HG02973 (cell line): Measurements from ENCODE around the gene COL6A1.
"Not testable (repeated sequence)": the region's sequence is repeated elsewhere in the genome, so short reads cannot be mapped to it uniquely, and the experiment has no call there.

Source experiments
- ATAC-seq: cut with Tn5 transposase; IDR thresholded peaks from one replicate; pipeline ENCODE4 v1.9.1; 2021; ENCODE audit warnings: moderate library complexity; ENCODE audit not compliant: unreplicated experiment

Gene COL6A1

DNA sequence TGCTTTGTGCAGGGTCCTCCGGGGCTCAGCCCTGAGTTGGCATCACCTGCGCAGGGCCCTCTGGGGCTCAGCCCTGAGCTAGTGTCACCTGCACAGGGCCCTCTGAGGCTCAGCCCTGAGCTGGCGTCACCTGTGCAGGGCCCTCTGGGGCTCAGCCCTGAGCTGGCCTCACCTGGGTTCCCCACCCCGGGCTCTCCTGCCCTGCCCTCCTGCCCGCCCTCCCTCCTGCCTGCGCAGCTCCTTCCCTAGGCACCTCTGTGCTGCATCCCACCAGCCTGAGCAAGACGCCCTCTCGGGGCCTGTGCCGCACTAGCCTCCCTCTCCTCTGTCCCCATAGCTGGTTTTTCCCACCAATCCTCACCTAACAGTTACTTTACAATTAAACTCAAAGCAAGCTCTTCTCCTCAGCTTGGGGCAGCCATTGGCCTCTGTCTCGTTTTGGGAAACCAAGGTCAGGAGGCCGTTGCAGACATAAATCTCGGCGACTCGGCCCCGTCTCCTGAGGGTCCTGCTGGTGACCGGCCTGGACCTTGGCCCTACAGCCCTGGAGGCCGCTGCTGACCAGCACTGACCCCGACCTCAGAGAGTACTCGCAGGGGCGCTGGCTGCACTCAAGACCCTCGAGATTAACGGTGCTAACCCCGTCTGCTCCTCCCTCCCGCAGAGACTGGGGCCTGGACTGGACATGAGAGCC, 22.7 kb downstream of the COL6A1 start:
- ATAC-seq: no peak

DNA sequence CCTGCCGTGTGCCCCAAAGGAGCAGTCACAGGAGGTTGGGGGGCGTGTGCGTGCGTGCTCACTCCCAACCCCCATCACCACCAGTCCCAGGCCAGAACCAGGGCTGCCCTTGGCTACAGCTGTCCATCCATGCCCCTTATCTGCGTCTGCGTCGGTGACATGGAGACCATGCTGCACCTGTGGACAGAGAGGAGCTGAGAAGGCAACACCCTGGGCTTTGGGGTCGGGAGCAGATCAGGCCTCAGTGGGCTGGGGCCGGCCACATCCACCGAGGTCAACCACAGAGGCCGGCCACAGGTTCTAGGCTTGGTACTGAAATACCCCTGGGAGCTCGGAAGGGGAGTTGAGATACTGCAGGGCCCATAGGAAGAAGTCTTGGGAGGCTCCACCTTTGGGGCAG, 23.5 kb downstream of the COL6A1 start:
- no peak for ATAC-seq

- no peak for ATAC-seq
Observed at GRCh38 chr21:46005481-46005881, 23.9 kb downstream of the COL6A1 start.

DNA sequence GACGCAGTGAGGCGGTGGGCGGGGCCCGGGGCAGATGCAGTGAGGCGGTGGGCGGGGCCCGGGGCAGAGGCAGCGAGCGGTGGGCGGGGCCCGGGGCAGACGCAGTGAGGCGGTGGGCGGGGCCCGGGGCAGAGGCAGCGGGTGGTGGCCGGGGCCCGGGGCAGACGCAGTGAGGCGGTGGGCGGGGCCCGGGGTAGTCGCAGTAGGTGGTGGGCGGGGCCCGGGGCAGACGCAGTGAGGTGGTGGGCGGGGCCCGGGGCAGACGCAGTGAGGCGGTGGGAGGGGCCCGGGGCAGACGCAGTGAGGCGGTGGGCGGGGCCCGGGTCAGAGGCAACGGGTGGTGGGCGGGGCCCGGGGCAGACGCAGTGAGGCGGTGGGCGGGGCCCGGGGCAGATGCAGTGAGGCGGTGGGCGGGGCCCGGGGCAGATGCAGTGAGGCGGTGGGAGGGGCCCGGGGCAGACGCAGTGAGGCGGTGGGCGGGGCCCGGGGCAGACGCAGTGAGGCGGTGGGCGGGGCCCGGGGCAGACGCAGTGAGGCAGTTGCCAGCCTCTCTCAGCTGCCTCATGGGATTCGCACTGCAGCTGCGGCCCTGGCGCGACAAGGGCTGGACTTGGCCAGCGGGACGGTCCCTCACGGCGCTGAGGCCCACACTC, 24.4 kb downstream of the COL6A1 start:
- not testable (repeated sequence) for ATAC-seq

DNA sequence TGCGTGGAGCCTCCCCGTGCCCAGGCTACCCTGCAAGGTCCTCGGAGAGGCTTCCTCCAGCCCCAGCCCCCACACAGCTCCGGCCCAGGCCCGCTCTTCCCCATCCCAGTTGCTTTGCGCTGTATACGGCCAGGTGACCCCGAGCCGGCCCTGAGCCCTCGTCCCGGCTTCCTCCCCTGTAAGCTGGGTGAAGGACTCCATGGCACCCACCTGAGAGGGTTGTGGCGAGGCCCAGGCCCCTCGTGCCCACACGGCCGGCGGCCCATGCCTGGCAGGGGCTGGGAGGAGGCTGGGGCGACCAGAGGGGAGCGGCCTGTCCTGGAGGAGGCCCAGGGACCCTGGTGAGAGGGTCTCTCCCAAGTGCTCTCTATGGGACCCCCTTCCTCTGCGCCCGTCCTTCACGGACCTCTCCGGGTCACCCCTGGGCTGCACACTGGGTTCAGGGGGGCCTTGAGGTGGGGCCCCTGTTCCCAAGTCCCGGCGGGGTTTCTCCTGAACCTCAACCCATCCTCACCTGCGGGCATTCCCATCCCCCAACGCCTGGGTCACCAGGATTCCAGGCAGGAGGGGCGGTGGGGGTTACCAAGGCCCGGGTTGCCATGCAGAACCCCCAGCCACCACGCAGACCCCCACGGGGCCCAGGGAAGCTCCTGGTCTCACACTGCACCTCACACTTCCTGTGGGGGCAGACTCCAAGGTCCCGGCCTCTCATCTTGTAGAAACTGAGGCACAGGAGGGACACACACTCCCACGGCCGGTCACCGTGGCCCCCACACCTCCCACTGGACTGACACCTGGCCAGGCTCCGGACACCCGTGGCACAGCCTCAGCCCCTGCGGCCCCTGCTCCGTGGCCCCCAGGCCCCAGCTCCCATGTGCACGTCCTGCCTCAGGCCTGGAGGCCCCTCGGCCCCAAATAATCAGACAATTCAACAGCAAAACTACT, 25.2 kb downstream of the COL6A1 start:
- ATAC-seq: no peak

DNA sequence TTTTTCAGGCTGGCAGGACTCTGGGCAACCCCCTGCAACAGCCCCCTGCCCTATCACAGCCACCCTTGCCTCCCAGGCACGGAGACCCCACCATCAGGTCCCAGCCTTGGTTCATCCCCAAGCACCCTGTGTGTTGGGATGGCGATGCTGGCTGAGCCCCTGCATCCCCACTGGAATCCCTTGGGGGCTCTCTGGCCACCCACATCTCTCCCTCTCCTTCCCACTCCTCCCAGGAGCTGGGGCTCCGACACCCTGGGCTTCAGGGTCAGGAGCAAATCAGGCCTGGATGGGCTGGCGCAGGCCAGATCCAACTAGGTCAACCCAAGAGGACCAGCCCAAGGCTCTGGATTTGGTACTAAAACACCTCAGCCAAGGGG, 25.9 kb downstream of the COL6A1 start:
- no peak for ATAC-seq

DNA sequence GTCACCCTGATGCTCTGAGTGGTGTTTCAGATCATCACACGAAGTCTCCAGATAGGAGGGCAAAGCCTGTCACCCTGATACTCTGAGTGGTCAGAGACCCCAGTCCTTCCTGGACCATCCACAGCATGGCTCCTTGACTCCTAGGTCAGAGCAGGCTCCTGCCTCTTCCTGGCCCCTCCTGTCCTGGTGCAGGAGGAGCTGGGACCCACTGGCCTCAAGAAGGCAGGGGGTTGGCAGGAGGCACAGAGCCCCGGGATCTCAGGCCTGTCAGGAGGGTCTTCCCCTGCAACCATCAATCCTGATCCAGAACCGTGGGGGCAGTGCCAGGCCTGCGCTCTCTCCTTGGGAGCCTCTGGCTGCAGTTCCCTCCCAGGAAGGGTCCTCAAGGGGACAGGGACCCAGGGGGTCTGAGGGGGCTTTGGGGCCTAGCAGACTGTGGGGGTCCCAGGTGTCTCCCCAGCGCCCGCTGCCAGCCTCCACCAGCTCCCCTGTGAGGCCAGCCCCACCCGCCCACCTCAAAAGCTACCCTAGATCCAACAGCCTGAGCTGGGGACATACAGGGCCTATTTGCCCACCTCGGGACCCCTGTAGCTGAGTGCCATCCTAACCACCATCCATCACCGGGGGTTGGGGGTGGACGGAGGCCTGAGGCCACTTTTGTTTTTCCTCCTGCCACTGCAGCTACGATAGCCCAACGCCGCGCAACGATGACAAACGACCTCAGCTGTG, 27.5 kb downstream of the COL6A1 start:
- ATAC-seq: no peak

GRCh38 chr21:46009951-46010705, 28.6 kb downstream of the COL6A1 start:
- no peak for ATAC-seq

DNA sequence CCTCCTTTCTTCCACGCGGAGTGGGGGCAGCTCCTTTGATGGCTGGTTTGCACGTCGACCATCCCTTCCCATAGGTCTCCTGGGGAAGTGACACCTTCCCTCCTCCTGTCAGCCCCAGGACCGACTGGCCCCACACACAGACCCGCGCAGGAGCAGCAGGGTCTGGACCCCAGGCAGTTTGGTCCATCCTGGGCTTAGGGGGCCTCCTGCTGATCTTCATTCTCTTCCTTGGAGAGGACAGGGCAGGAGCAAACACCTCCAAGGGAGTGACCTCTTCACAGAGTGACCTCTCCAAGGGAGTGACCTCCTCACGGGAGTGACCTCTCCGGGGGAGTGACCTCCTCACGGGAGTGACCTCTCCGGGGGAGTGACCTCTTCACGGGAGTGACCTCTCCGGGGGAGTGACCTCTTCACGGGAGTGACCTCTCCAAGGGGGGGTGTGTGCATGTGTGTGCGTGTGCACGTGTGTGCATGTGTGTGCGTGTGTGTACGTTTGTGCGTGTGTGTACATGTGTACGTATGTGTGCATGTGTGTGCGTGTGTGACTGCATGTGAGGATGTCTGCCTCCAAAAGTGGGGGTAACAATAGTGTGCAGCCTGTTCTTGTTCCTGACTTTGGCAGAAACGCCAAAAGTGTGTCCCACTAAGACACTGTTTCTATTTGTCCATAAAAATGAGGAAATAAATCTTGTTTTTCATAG, 29.8 kb downstream of the COL6A1 start:
- no peak for ATAC-seq

DNA sequence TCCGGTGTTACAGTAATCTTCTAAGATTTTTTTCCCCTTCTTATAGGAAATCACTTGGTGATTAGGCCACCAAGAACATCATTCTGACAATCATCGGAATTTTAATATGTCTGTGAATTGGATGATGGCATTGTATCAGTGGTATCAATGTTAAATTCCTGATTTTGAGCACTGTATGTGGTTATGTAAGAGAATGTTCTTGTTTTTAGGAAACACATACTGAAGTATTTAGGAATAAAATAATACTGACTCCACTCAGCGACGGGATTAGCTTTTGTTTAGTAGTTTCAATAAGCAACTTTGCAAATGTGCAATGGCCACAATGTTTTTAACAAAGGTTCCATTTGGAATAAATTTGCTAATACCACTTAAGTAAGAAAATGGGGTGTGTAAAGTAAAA, 30.6 kb downstream of the COL6A1 start:
- no peak for ATAC-seq

DNA sequence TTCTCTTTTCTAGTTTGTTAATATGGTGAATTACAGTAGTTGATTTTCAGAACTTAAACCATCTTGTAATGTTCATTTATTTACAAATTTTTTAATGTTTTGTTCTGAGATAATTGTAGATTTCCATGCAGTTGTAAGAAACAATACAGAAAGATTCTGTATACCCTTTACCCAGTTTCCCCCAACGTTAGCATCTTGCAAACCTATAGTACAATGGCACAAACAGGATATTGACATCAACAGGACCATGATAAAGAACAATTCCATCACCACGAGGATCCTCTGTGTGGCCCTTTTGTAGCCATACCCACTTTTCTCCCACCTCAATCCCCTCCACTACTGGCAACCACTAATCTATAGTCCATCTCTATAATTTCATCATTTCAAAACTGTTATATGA, 33.3 kb downstream of the COL6A1 start:
- no peak for ATAC-seq

GRCh38 chr21:46017148-46017547, 35.6 kb downstream of the COL6A1 start:
- no peak for ATAC-seq

GRCh38 chr21:46017695-46018094, 36.1 kb downstream of the COL6A1 start:
- no peak for ATAC-seq

- no peak for ATAC-seq
Observed at GRCh38 chr21:46018615-46019014, 37.0 kb downstream of the COL6A1 start.

- ATAC-seq: no peak
Observed at GRCh38 chr21:46020581-46020980, 39.0 kb downstream of the COL6A1 start.

DNA sequence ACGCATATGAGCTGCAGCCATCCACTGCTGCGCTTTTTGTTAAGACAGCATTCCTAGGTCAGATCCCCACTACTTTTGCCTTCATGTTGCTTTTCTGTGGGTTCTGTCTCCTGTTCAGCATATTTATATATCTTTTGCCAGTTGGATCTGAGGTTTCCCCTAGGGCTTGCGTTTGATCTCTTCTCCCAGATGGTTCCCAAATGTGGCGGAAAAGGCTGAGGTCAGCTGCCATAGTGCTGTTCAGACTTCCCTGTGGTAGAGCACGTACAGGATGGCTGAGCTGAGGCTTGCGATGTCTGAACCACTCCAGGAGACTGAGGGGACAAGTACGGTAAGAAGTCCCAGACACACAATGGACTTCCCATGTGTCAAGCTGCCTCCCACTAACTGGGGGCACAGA, 39.8 kb downstream of the COL6A1 start:
- no peak for ATAC-seq

DNA sequence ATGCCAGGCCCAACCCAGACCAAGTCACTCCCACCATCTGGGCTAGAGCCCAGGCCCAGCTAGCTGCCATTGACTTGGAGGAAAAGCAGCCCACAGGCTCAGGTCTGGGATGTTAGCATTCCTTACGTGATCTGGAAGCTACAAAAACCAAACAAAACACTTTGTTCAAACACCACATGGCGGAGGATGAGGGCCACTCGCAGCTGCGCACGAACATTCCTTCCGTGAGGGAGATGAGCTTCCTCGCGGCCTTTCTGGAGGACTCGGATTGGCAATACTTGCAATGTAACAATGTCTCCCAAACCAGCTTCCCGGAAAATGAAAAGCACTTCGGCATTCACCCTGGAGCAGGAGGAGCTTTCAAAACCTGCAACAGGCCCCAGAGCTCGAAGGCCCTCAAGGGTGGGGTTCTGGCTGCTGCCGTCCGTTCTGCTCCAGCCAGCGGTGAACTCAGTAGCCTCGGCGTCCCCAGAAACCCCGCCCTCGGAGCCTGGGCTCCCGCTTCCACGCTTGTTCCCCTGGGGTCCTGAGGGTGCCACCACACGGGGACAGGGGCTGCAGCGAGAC, 40.5 kb downstream of the COL6A1 start:
- ATAC-seq: no peak

GRCh38 chr21:46022551-46023525, 41.3 kb downstream of the COL6A1 start:
- no peak for ATAC-seq
